Liver (tissue), 9 donors: ENCODE results near the gene TMEM187. TPM values are rescaled to one million over a fixed set of nuclear protein-coding genes. Genes with fewer than 3 reads are reported as not detected.

Experiments
- DNase-seq: peaks from one replicate; pipeline ENCODE4 v3.0.0-alpha.2; 2017; ENCODE audit warnings: low spot score
- H3K27ac ChIP-seq, 2 donors: one replicate each; pipeline ENCODE4 v1.7.0; 2013; ENCODE audit warnings: inconsistent platforms in 2 of 2, low read length in 2 of 2, control low read depth in 1 of 2, low read depth in 1 of 2, mild to moderate bottlenecking in 1 of 2
- H3K27me3 ChIP-seq, 4 donors: one replicate each; pipeline versions ENCODE4 v1.6.1 to v1.7.0; 2013; ENCODE audit warnings: low read length in 3 of 4, inconsistent platforms in 1 of 4, mild to moderate bottlenecking in 1 of 4, moderate library complexity in 1 of 4; ENCODE audit not compliant: control insufficient read depth in 4 of 4, insufficient read depth in 4 of 4
- H3K36me3 ChIP-seq, 4 donors: one replicate each; pipeline versions ENCODE4 v1.6.1 to v1.7.0; 2013; ENCODE audit warnings: low read length in 3 of 4, mild to moderate bottlenecking in 3 of 4, low read depth in 1 of 4, moderate library complexity in 1 of 4; ENCODE audit not compliant: control insufficient read depth in 4 of 4, insufficient read depth in 3 of 4
- H3K4me1 ChIP-seq, 4 donors: one replicate each; pipeline versions ENCODE4 v1.6.1 to v1.7.0; 2013; ENCODE audit warnings: low read length in 3 of 4, mild to moderate bottlenecking in 3 of 4, moderate library complexity in 1 of 4; ENCODE audit not compliant: control insufficient read depth in 4 of 4, insufficient read depth in 4 of 4
- H3K4me3 ChIP-seq, 3 donors: one replicate each; pipeline versions ENCODE4 v1.6.1 to v1.7.0; 2013; ENCODE audit warnings: low read length in 3 of 3, control low read depth in 1 of 3, low read depth in 1 of 3, mild to moderate bottlenecking in 1 of 3
- H3K9ac ChIP-seq, 2 donors: one replicate each; pipeline ENCODE4 v1.7.0; 2013; ENCODE audit warnings: low read length in 2 of 2, mild to moderate bottlenecking in 2 of 2, moderate library complexity in 2 of 2, control low read depth in 1 of 2, low read depth in 1 of 2
- H3K9me3 ChIP-seq, 4 donors: one replicate each; pipeline versions ENCODE4 v1.6.1 to v1.7.0; 2013; ENCODE audit warnings: low read length in 3 of 4; ENCODE audit not compliant: control insufficient read depth in 4 of 4
- EGR1 ChIP-seq, 2 donors: IDR thresholded peaks; 2 replicates each; pipeline ENCODE4 v1.6.1; 2016 to 2018; ENCODE audit warnings: antibody characterized with exemption in 2 of 2, low read depth in 2 of 2
- FOXA1 ChIP-seq: IDR thresholded peaks from 2 replicates; pipeline ENCODE4 v1.6.1; 2016; ENCODE audit warnings: antibody characterized with exemption
- FOXA2 ChIP-seq: IDR thresholded peaks from 2 replicates; pipeline ENCODE4 v1.6.1; 2016; ENCODE audit warnings: antibody characterized with exemption
- GABPA ChIP-seq, 2 donors: IDR thresholded peaks in 1 of 2; conservative IDR thresholded peaks in 1 of 2; 2 replicates each; pipeline ENCODE4 v1.6.1; 2016; ENCODE audit warnings: antibody characterized with exemption in 2 of 2, mild to moderate bottlenecking in 1 of 2, moderate library complexity in 1 of 2
- HNF4A ChIP-seq, 2 donors: conservative IDR thresholded peaks; 2 replicates each; pipeline ENCODE4 v1.6.1; 2016; ENCODE audit warnings: antibody characterized with exemption in 2 of 2, mild to moderate bottlenecking in 2 of 2
- HNF4G ChIP-seq: IDR thresholded peaks from 2 replicates; pipeline ENCODE4 v1.6.1; 2016; ENCODE audit warnings: antibody characterized with exemption
- JUND ChIP-seq, 2 donors: IDR thresholded peaks; 2 replicates each; pipeline ENCODE4 v1.6.1; 2016; ENCODE audit warnings: antibody characterized with exemption in 2 of 2
- NR2F2 ChIP-seq: IDR thresholded peaks from 2 replicates; pipeline ENCODE4 v1.6.1; 2016; ENCODE audit warnings: antibody characterized with exemption
- RAD21 ChIP-seq, 2 donors: IDR thresholded peaks; 2 replicates each; pipeline ENCODE4 v1.6.1; 2016; ENCODE audit warnings: antibody characterized with exemption in 2 of 2, mild to moderate bottlenecking in 2 of 2
- RXRA ChIP-seq, 2 donors: IDR thresholded peaks; 2 replicates each; pipeline ENCODE4 v1.6.1; 2017 to 2018; ENCODE audit warnings: antibody characterized with exemption in 2 of 2, mild to moderate bottlenecking in 1 of 2
- SP1 ChIP-seq: IDR thresholded peaks from 2 replicates; pipeline ENCODE4 v1.6.1; 2018; ENCODE audit warnings: antibody characterized with exemption, mild to moderate bottlenecking
- TAF1 ChIP-seq: conservative IDR thresholded peaks from 2 replicates; pipeline ENCODE4 v1.6.1; 2016; ENCODE audit warnings: antibody characterized with exemption, mild to moderate bottlenecking
- YY1 ChIP-seq: IDR thresholded peaks from 2 replicates; pipeline ENCODE4 v1.6.1; 2016; ENCODE audit warnings: antibody characterized with exemption, mild to moderate bottlenecking
- WGBS: extraction: QIAGEN DNeasy Blood & Tissue Kit; methylation state at CpG from one replicate; pipeline ENCODE4 v1.1.7; 2013; 5-methylcytosine and 5-hydroxymethylcytosine counted together
- polyA plus RNA-seq, 2 donors: library from polyadenylated mRNA; stranded (reverse) in 1 of 2; unstranded in 1 of 2; fragments of 200-250 nt in 1 of 2; fragments of >200 nt in 1 of 2; fragmentation: Nextera tagmentation in 1 of 2; extraction: Ambion mirVana in 1 of 2; gene quantifications; one replicate each; pipeline versions ENCODE4 v1.2.1 to v1.2.3, GENCODE V29; 2013 to 2015
- total RNA-seq, 2 donors: library from RNA; depleted of rRNA; stranded (reverse); fragments of >200 nt; gene quantifications; one replicate each; pipeline ENCODE4 v1.2.3, GENCODE V29; 2014
- TF ChIP-seq, protein P1 (sequence below): IDR thresholded peaks from 2 replicates; pipeline ENCODE4 v1.6.1; 2016; ENCODE audit warnings: antibody characterized with exemption
- TF ChIP-seq, protein P2 (sequence below): IDR thresholded peaks from 2 replicates; pipeline ENCODE4 v1.6.1; 2016; ENCODE audit warnings: antibody characterized with exemption
- TF ChIP-seq, protein P3 (sequence below): IDR thresholded peaks from 2 replicates; pipeline ENCODE4 v1.6.1; 2016; ENCODE audit warnings: antibody characterized with exemption
- TF ChIP-seq, protein P4 (sequence below): IDR thresholded peaks from 2 replicates; pipeline ENCODE4 v1.6.1; 2016; ENCODE audit warnings: antibody characterized with exemption, mild to moderate bottlenecking
- TF ChIP-seq, protein P5 (sequence below): fragments of 150-350 bp; IDR thresholded peaks from 2 replicates; pipeline ENCODE4 v1.5.1; 2017; ENCODE audit warnings: improper control_type of control experiment, low read depth, low read length; ENCODE audit not compliant: missing input control
- donor health status: healthy.
- donor health status: healthy.
- donor health status: healthy.
- donor health status: healthy.
- donor health status: healthy.

Gene TMEM187
- total and polyA plus RNA-seq, 4 donors: 2.9 to 5.8 (median 4.1) TPM

DNA sequence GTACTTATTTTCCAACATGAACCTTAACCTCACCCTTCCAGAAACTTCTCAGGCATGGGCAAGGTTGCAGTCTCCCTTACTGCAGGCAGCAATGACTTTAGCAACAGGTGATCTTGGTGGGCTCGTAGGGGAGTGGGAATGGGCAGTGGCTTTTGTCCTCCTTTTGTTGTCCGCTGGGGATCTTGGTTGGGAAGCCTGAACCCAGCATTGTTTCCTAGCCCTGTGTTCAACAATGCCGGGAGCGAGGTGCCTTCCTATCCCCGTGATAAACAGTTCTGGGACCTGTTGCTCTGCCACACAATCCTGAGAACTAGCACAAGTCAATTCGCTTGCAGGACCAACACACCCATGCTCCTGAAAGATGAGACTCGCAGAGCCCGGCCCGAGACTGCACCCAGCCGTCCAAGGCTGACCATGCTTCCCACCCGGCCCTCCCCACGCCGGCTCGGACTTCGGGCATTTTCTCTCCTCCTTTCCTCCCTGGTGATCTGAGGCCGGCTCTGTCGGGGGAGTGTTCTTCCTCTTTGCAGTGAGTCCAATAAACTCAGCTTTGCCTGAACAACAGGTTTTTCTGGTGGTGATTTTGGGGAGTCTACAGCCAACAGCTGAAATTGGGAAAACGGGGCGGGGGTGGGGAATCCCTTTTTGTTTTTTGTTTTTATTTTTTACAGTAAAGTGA is 26.9 kb downstream of the TMEM187 start:
- Histone ChIP-seq H3K4me3 (no peak overlapping the region), H3K36me3 (no peaks in the 10 kb centered on the region), H3K27ac (no peak overlapping the region), H3K9ac (no peak overlapping the region), H3K4me1 (no peaks in the 10 kb centered on the region), H3K9me3 (no peaks in the 10 kb centered on the region), H3K27me3 (no peaks in the 10 kb centered on the region)
- no peak for TF ChIP-seq GABPA (IDR thresholded peaks at IDR 0.05 in 1 of 2, conservative IDR thresholded peaks at IDR 0.05 in 1 of 2)
- no peak for TF ChIP-seq TAF1
- TF ChIP-seq, protein P1, sequence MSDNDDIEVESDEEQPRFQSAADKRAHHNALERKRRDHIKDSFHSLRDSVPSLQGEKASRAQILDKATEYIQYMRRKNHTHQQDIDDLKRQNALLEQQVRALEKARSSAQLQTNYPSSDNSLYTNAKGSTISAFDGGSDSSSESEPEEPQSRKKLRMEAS: no peak
- TF ChIP-seq, protein P2, sequence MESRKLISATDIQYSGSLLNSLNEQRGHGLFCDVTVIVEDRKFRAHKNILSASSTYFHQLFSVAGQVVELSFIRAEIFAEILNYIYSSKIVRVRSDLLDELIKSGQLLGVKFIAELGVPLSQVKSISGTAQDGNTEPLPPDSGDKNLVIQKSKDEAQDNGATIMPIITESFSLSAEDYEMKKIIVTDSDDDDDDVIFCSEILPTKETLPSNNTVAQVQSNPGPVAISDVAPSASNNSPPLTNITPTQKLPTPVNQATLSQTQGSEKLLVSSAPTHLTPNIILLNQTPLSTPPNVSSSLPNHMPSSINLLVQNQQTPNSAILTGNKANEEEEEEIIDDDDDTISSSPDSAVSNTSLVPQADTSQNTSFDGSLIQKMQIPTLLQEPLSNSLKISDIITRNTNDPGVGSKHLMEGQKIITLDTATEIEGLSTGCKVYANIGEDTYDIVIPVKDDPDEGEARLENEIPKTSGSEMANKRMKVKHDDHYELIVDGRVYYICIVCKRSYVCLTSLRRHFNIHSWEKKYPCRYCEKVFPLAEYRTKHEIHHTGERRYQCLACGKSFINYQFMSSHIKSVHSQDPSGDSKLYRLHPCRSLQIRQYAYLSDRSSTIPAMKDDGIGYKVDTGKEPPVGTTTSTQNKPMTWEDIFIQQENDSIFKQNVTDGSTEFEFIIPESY: no peak
- no peak for TF ChIP-seq HNF4A (conservative IDR thresholded peaks at IDR 0.05)
- TF ChIP-seq YY1: no peak
- no peak for TF ChIP-seq NR2F2
- TF ChIP-seq EGR1 (IDR thresholded peaks at IDR 0.05; ENCODE audit: low read depth in 2 of 2): no peak
- TF ChIP-seq RXRA (IDR thresholded peaks at IDR 0.05): no peak
- TF ChIP-seq JUND (IDR thresholded peaks at IDR 0.05): no peak
- TF ChIP-seq FOXA2: no peak
- no peak for TF ChIP-seq HNF4G
- TF ChIP-seq FOXA1: no peak
- TF ChIP-seq, protein P3, sequence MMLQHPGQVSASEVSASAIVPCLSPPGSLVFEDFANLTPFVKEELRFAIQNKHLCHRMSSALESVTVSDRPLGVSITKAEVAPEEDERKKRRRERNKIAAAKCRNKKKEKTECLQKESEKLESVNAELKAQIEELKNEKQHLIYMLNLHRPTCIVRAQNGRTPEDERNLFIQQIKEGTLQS: no peak
- TF ChIP-seq, protein P4, sequence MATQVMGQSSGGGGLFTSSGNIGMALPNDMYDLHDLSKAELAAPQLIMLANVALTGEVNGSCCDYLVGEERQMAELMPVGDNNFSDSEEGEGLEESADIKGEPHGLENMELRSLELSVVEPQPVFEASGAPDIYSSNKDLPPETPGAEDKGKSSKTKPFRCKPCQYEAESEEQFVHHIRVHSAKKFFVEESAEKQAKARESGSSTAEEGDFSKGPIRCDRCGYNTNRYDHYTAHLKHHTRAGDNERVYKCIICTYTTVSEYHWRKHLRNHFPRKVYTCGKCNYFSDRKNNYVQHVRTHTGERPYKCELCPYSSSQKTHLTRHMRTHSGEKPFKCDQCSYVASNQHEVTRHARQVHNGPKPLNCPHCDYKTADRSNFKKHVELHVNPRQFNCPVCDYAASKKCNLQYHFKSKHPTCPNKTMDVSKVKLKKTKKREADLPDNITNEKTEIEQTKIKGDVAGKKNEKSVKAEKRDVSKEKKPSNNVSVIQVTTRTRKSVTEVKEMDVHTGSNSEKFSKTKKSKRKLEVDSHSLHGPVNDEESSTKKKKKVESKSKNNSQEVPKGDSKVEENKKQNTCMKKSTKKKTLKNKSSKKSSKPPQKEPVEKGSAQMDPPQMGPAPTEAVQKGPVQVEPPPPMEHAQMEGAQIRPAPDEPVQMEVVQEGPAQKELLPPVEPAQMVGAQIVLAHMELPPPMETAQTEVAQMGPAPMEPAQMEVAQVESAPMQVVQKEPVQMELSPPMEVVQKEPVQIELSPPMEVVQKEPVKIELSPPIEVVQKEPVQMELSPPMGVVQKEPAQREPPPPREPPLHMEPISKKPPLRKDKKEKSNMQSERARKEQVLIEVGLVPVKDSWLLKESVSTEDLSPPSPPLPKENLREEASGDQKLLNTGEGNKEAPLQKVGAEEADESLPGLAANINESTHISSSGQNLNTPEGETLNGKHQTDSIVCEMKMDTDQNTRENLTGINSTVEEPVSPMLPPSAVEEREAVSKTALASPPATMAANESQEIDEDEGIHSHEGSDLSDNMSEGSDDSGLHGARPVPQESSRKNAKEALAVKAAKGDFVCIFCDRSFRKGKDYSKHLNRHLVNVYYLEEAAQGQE: no peak
- TF ChIP-seq SP1: no peak
- no peak for TF ChIP-seq RAD21 (IDR thresholded peaks at IDR 0.05)
- TF ChIP-seq, protein P5, sequence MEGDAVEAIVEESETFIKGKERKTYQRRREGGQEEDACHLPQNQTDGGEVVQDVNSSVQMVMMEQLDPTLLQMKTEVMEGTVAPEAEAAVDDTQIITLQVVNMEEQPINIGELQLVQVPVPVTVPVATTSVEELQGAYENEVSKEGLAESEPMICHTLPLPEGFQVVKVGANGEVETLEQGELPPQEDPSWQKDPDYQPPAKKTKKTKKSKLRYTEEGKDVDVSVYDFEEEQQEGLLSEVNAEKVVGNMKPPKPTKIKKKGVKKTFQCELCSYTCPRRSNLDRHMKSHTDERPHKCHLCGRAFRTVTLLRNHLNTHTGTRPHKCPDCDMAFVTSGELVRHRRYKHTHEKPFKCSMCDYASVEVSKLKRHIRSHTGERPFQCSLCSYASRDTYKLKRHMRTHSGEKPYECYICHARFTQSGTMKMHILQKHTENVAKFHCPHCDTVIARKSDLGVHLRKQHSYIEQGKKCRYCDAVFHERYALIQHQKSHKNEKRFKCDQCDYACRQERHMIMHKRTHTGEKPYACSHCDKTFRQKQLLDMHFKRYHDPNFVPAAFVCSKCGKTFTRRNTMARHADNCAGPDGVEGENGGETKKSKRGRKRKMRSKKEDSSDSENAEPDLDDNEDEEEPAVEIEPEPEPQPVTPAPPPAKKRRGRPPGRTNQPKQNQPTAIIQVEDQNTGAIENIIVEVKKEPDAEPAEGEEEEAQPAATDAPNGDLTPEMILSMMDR: no peak
- WGBS: 65% methylated on average over 19 of the region's 19 CpGs
- no peak for DNase-seq
